Fibroblast of lung (primary cell): ENCODE data around the gene ITGAL. TPM values are rescaled to one million over a fixed set of nuclear protein-coding genes. Genes with fewer than 3 reads are reported as not detected.

Source experiments
- DNase-seq, 2 donors: peaks; one replicate each; pipeline versions ENCODE4 v3.0.0 to v3.0.0-alpha.2; 2010; ENCODE audit warnings: low read depth in 2 of 2
- H2AFZ ChIP-seq: 2 replicates; pipeline ENCODE4 v1.5.1; 2012; ENCODE audit warnings: low read length, control low read depth, inconsistent platforms
- H3K27ac ChIP-seq: 2 replicates; pipeline ENCODE4 v1.5.1; 2011; ENCODE audit warnings: low read length, control low read depth; ENCODE audit not compliant: insufficient read depth
- H3K27me3 ChIP-seq: 2 replicates; pipeline ENCODE4 v1.5.1; 2011; ENCODE audit warnings: mild to moderate bottlenecking, low read length; ENCODE audit not compliant: control insufficient read depth, insufficient read depth
- H3K36me3 ChIP-seq: 2 replicates; pipeline ENCODE4 v1.5.1; 2011; ENCODE audit warnings: low read length; ENCODE audit not compliant: control insufficient read depth, insufficient read depth
- H3K4me1 ChIP-seq: 2 replicates; pipeline ENCODE4 v1.5.1; 2011; ENCODE audit warnings: low read length; ENCODE audit not compliant: control insufficient read depth, insufficient read depth; ENCODE audit errors: extremely low read depth
- H3K4me2 ChIP-seq: 2 replicates; pipeline ENCODE4 v1.5.1; 2011; ENCODE audit warnings: low read length, control low read depth; ENCODE audit not compliant: insufficient read depth; ENCODE audit errors: extremely low read depth
- H3K4me3 ChIP-seq, 4 experiments: fragments of 200-600 bp in 1 of 4; sonication (generic) in 1 of 4; replicated peaks in 1 of 4; 2 replicates each; pipeline ENCODE4 v1.5.1; 2011 to 2016; ENCODE audit warnings: low read length in 4 of 4, low read depth in 3 of 4, mild to moderate bottlenecking in 3 of 4, control low read depth in 2 of 4, inconsistent platforms in 1 of 4, mixed read lengths in 1 of 4; ENCODE audit not compliant: insufficient read depth in 1 of 4; ENCODE audit errors: control extremely low read depth in 1 of 4
- H3K79me2 ChIP-seq: 2 replicates; pipeline ENCODE4 v1.5.1; 2012; ENCODE audit warnings: mild to moderate bottlenecking, low read length, inconsistent platforms; ENCODE audit not compliant: control insufficient read depth, insufficient read depth
- H3K9ac ChIP-seq: 2 replicates; pipeline ENCODE4 v1.5.1; 2011; ENCODE audit warnings: mild to moderate bottlenecking, low read length, control low read depth; ENCODE audit not compliant: insufficient read depth
- H3K9me3 ChIP-seq: 2 replicates; pipeline ENCODE4 v1.5.1; 2012; ENCODE audit warnings: low read depth, low read length; ENCODE audit not compliant: control insufficient read depth, insufficient read depth
- H4K20me1 ChIP-seq: 2 replicates; pipeline ENCODE4 v1.5.1; 2011; ENCODE audit warnings: low read length; ENCODE audit not compliant: control insufficient read depth, insufficient read depth; ENCODE audit errors: extremely low read depth
- CTCF ChIP-seq, 2 donors: IDR thresholded peaks in 1 of 2; conservative IDR thresholded peaks in 1 of 2; 1 replicate in 1 of 2; 2 replicates in 1 of 2; pipeline ENCODE4 v1.5.1; 2011 to 2012; ENCODE audit warnings: low read length in 2 of 2, control low read depth in 1 of 2, inconsistent platforms in 1 of 2, low read depth in 1 of 2, mild to moderate bottlenecking in 1 of 2
- EZH2 ChIP-seq: IDR thresholded peaks from 2 replicates; pipeline ENCODE4 v1.5.1; 2012; ENCODE audit warnings: low read length, control low read depth, mild to moderate bottlenecking; ENCODE audit errors: missing control alignments
- polyA plus RNA-seq, 2 donors: library from polyadenylated mRNA; depleted of rRNA in 1 of 2; stranded (reverse) in 1 of 2; unstranded in 1 of 2; fragments of >200 nt; gene quantifications; 2 replicates each; pipeline ENCODE4 v1.2.1, GENCODE V29; 2011 to 2012; ENCODE audit warnings: missing spikeins in 1 of 2
- total RNA-seq: library from RNA; depleted of rRNA; stranded (reverse); fragments of >200 nt; gene quantifications from 2 replicates; pipeline ENCODE4 v1.2.1, GENCODE V29; 2014

ITGAL gene
- total and polyA plus RNA-seq, 2 donors (not counting 1 experiment from before 2014, with no cell fraction given) = not detected

DNA sequence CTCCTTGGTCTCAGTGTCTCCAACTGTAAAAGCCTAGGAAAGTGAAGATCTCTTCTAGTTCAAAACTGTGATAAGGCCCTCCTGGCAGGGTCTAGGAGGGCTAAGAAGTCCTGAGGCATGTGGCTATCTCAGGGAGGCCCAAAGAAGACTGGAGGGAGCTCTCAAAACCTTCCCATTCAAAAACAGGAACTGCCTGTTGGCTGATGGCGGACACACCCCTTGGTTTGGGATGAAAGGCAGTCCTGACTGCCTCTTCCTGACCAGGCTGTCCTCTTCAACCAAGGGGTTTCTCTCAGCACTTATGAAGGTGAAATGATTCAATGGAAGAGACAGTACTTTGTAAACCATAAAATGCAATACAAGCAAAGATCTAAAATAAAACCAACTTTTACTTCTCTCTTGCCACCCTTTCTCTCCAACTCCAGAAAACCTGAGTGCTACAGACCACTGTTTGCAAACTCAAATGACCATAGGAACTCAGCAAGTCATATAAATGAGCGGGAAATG lies 80.9 kb downstream of the ITGAL start:
- Histone ChIP-seq H3K4me1 (no peaks in the 10 kb centered on the region), H3K9me3 (no peaks in the 10 kb centered on the region), H3K4me3 (no peak overlapping the region), H4K20me1 (no peaks in the 10 kb centered on the region), H3K36me3 (peaks cover 10% of the 10 kb centered on the region), H3K79me2 (peaks cover 8% of the 10 kb centered on the region), H3K27ac (no peak overlapping the region), H2AFZ (no peak overlapping the region), H3K27me3 (no peaks in the 10 kb centered on the region), H3K9ac (no peak overlapping the region), H3K4me2 (no peak overlapping the region)
- DNase-seq = no peak
- TF ChIP-seq EZH2 (no peak), CTCF (conservative IDR thresholded peaks at IDR 0.05 in 1 of 2, IDR thresholded peaks at IDR 0.05 in 1 of 2; ENCODE audit: low read depth in 1 of 2, low read length in 2 of 2) (no peak)

DNA sequence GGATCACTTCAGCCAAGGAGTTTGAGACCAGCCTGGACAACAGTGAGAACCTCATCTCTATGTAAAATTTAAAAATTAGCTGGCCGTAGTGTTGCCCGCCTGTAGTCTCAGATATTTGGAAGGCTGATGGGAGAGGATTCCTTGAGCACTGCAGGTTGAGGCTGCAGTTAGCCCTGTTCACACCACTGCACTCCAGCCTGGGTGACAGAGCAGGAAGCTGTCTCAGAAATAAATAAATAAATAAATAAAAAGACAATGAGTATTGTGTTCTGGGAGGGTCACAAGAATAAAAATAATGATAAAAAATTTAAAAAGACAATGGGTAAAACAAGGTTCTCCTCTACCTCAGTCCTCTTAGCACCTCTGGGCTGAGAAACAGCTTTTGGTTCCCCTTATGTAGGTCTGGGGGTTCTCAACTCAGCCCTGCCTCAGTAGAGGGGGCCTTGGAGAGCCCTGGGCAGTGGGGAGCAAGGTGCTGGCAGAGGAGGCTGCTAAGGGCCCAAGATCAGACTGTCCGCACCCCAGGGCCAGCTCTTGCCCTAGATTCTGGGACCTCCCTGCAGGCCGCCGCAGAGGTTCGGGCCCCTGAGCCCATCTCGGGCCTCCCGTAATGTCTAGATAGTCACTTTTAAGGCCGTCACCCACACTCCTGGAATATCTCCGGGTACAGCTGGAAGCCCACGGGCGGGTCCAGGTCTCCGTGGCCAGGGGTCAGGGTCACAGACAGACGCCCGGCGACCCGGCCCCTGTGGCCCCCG lies 82.2 kb downstream of the ITGAL start:
- Histone ChIP-seq H3K9me3 (no peaks in the 10 kb centered on the region), H3K9ac (no peak overlapping the region), H3K27ac (no peak overlapping the region), H3K4me1 (no peaks in the 10 kb centered on the region), H3K27me3 (no peaks in the 10 kb centered on the region), H4K20me1 (no peaks in the 10 kb centered on the region), H3K4me3 (no peak overlapping the region), H2AFZ (no peak overlapping the region), H3K79me2 (peaks cover 8% of the 10 kb centered on the region), H3K36me3 (peaks cover 10% of the 10 kb centered on the region), H3K4me2 (no peak overlapping the region)
- no peak for DNase-seq
- TF ChIP-seq EZH2 = no peak
- no peak for TF ChIP-seq CTCF (conservative IDR thresholded peaks at IDR 0.05 in 1 of 2, IDR thresholded peaks at IDR 0.05 in 1 of 2; ENCODE audit: low read depth in 1 of 2, low read length in 2 of 2)

DNA sequence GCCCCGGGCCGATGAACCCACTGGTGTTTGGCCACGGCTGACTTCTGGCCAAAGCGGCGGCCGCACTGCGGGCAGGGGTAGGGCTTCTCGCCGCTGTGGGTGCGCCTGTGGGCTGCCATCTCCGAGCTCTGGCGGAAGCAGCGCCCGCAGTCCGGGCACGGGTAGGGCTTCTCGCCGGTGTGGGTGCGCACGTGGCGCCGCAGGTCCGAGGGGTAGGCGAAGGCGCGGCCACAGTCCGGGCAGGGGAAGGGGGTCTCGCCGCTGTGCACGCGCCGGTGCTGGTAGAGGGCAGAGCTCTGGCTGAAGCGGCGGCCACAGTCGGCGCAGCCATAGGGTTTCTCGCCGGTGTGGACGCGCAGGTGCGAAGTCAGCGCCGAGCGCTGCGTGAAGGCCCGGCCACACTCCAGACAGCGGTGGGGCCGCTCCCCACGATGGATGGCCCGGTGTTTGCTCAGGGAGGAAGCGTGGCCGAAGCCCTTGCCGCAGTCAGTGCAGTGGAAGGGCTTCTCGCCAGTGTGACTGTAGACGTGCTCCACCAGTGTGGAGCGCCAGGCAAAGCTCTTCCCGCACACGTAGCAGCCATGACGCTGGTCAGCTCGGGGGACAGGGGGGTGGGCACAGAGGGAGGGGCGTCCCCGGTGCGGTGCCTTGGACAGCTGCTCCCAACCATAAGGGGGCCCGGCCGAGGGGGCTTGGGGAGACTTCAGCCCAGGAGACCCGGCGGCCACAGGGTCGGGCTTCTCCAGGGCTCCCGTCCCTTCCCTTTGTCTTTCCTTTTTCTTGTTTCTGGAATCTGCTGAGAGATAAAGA lies 83.0 kb downstream of the ITGAL start:
- DNase-seq = no peak
- Histone ChIP-seq H3K4me1 (no peaks in the 10 kb centered on the region), H3K27me3 (no peaks in the 10 kb centered on the region), H3K79me2 (peaks cover 8% of the 10 kb centered on the region), H3K4me3 (no peak overlapping the region), H2AFZ (no peak overlapping the region), H3K4me2 (no peak overlapping the region), H3K9ac (no peak overlapping the region), H4K20me1 (no peaks in the 10 kb centered on the region), H3K27ac (no peak overlapping the region), H3K9me3 (no peaks in the 10 kb centered on the region), H3K36me3 (peaks cover 10% of the 10 kb centered on the region)
- TF ChIP-seq CTCF (conservative IDR thresholded peaks at IDR 0.05 in 1 of 2, IDR thresholded peaks at IDR 0.05 in 1 of 2; ENCODE audit: low read depth in 1 of 2, low read length in 2 of 2) (no peak), EZH2 (no peak)
